ENCODE data around the gene MXI1. TPM values are rescaled to one million over a fixed set of nuclear protein-coding genes. Genes with fewer than 3 reads are reported as not detected.

Gene MXI1
- total and polyA plus RNA-seq, 2 experiments from 2014 or later, result 5.1 to 8.5 TPM

DNA sequence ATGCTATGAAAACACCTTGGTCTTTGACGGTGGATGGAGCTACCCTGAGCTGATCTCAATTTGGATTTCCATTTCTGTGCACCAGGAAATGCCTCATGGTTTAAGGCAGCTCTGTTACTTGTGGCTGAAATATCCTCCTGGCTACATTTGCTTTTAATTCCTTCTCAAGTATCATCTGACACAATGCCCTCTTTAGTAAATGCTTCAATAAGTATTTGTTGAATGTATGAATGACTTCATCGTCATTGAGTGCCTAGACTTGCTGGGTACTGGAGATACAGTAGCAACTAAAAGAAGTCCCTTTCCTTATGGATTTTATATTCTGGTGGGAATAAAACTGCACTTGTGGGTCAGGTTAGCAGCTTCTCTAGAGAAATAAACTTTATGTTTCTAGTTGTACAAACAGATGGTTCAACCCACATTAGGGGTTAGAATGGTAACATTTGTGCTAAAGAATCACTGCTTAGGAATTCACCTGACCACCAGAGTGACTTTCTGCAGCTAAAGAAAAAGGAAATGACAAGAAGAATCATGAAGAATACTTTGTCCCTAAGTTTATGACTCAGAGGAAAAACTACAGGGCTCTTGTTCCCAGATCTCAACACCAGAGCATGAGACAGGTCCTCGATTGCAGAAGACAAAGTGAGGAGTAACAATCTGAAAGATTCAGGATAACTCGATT is 119.1 kb downstream of the MXI1 start (continued):
- TF ChIP-seq ZNF462 (CRISPR knock-in tag; IDR thresholded peaks at IDR 0.05) (no peak), STAT1 (IDR thresholded peaks at IDR 0.05; ENCODE audit: unreplicated experiment) (no peak), NANOG (IDR thresholded peaks at IDR 0.05; ENCODE audit: borderline replicate concordance) (no peak)
- TF ChIP-seq, protein P1, sequence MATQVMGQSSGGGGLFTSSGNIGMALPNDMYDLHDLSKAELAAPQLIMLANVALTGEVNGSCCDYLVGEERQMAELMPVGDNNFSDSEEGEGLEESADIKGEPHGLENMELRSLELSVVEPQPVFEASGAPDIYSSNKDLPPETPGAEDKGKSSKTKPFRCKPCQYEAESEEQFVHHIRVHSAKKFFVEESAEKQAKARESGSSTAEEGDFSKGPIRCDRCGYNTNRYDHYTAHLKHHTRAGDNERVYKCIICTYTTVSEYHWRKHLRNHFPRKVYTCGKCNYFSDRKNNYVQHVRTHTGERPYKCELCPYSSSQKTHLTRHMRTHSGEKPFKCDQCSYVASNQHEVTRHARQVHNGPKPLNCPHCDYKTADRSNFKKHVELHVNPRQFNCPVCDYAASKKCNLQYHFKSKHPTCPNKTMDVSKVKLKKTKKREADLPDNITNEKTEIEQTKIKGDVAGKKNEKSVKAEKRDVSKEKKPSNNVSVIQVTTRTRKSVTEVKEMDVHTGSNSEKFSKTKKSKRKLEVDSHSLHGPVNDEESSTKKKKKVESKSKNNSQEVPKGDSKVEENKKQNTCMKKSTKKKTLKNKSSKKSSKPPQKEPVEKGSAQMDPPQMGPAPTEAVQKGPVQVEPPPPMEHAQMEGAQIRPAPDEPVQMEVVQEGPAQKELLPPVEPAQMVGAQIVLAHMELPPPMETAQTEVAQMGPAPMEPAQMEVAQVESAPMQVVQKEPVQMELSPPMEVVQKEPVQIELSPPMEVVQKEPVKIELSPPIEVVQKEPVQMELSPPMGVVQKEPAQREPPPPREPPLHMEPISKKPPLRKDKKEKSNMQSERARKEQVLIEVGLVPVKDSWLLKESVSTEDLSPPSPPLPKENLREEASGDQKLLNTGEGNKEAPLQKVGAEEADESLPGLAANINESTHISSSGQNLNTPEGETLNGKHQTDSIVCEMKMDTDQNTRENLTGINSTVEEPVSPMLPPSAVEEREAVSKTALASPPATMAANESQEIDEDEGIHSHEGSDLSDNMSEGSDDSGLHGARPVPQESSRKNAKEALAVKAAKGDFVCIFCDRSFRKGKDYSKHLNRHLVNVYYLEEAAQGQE (IDR thresholded peaks at IDR 0.05; ENCODE audit: unreplicated experiment), result no peak

Data from GM23338 (cell line).